GM12892 (cell line): ENCODE data around the gene PML.

Experiments used
- POLR2A ChIP-seq: IDR thresholded peaks from 2 replicates; pipeline ENCODE4 v1.6.1; 2011; ENCODE audit warnings: low read depth, low read length, control low read depth
- POLR2AphosphoS5 ChIP-seq: IDR thresholded peaks from 2 replicates; pipeline ENCODE4 v1.6.1; 2011; ENCODE audit warnings: low read depth, low read length, control low read depth
- TAF1 ChIP-seq: IDR thresholded peaks from 2 replicates; pipeline ENCODE4 v1.6.1; 2011; ENCODE audit warnings: low read depth, mild to moderate bottlenecking, control low read depth, low read length, borderline replicate concordance

DNA sequence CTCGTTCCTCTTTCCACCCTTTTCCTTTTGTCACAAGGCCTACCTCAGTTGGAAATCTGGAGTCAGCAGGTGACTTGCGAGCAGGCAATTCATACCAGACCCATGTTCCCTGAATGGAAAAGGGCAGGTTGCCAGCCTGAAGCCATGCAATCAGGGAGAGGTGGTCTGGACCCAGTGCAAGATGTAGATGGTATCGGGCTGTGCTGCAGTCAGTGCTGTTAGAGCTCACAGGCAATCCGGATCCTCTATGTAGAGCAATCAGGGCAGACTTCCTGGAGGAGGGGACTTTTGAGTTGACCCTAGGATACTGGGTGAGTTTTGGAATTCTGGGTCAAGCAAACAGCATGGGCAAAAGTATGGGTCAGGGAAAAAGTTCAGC is 49.4 kb upstream of the PML start:
- no peak for TF ChIP-seq TAF1
- no peak for TF ChIP-seq POLR2A
- TF ChIP-seq POLR2AphosphoS5 = no peak
